ENCODE data around the gene ARL3.
A peak's percentile ranks its signal among the peaks of the same experiment; 100 is the strongest.
"Not testable (repeated sequence)": the region's sequence is repeated elsewhere in the genome, so short reads cannot be mapped to it uniquely, and the experiment has no call there.

Gene ARL3, protein sequence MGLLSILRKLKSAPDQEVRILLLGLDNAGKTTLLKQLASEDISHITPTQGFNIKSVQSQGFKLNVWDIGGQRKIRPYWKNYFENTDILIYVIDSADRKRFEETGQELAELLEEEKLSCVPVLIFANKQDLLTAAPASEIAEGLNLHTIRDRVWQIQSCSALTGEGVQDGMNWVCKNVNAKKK

DNA sequence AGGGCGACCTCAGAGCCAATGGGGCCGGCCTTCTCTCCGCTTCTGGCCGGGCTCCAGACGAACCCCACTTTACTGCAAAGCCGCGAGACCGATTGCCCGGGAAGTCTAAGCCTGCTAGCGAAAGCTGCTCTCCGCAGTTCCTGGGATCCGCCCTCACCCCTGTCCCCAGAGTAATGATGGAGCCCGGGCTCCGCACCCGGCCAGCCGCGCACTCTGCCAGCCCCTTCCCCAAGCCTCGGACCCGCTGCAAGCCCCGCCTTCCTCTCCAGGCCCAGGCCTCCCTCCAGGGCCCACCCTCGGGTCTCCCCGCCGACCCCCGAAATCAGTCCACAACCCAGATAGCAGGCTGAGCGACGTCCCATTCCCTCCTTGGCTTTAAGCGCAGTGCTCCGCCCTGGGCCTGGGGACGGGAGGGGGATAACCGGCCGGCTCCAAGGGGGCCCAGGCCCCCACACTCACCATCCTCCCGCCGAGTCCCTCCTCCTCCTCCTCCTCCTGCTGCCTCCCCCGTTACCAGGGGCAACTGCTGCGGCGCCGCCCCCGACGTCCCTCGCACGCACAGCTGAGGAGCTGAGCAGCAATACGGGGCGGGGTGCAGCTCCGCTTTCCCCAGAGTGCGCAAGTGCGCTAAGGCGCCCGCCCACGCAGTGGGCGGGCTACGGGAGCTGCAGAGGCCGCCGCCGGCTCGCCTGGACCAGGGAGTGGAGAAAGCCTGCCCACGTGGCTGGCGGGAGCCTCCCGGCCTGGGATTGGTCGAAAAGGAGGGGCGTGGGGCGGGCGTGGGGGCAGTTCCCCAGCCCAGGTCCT lies at the start of gene ARL3:
TSS of gene ARL3 (minus strand) at position 584 of the 807 bp plus-strand sequence. CDS start at position 462, 122 bp downstream.
- peak; percentile 98 for DNase-seq (ENCODE audit: low read depth)

DNA sequence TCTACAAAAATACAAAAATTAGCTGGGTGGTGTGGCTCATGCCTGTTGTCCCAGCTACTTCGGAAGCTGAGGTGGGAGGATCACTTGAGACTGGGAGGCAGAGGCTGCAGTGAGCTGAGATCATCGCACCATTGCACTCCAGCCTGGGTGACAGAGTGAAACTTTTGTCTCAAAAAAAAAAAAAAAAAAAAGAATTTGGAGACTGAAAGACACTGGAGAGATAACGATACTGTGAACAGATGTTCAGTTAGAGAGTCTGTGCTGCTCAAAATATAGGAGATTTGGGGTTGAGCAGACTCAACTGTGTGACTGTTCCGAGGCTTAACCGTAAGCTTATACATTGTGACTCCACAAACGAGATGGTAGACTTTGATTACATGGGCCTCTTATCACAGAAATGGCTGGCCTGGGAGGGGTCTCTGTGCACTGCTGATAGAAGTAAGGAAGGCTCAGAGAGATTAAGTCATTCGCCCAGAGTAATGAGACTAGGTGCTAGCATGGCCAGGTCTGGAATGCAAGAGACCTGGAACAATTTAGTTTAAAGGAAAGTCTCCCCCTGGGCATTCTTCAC lies 48.9 kb upstream of the ARL3 start:
- DNase-seq (ENCODE audit: low read depth) = no peak

DNA sequence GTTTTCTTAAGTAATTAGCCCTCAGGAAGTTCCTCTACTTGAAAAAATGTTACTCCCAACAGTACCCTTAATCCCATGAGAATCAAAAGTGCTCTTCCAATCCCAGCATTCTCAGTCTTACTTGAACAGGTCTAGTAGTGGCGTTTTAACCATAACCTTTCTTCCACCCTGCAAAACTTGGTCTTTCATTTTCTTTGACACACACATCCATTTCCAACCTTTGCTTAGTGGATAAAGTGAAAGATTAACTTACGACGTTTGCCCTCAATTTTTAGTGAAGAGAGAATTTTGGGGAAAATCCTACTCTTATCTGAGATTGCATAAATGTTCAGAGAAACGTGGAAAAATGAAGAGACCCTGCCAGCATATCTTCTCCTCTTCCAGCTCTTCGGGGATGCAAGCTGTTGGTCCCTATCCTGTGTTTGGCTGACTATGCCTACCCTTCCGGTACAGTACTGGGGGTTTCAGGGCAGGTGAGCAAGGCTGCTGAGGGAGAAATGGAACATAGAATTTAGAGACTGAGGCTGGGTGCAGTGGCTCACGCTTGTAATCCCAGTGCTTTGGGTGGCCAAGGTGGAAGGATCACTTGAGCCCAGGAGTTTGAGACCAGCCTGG lies 48.3 kb upstream of the ARL3 start:
- DNase-seq (ENCODE audit: low read depth) = no peak

DNA sequence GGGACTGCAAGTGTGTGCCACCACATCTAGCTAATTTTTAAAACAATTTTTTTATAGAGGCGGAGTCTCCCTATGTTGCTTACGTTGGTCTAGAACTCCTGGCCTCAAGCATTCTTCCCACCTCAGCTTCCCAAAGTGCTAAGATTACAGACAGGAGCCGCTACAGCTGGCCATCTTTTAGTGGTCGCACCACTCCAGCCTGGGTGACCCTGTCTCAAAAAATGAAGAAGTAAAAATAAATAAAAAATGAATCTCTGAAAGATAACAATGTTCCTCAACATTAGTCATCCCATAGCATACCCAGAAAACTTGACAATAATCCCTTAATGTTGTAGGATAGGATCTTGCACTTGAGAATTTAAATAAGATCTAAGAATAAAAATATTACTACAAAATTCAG lies 47.8 kb upstream of the ARL3 start:
- DNase-seq (ENCODE audit: low read depth) = no peak

DNA sequence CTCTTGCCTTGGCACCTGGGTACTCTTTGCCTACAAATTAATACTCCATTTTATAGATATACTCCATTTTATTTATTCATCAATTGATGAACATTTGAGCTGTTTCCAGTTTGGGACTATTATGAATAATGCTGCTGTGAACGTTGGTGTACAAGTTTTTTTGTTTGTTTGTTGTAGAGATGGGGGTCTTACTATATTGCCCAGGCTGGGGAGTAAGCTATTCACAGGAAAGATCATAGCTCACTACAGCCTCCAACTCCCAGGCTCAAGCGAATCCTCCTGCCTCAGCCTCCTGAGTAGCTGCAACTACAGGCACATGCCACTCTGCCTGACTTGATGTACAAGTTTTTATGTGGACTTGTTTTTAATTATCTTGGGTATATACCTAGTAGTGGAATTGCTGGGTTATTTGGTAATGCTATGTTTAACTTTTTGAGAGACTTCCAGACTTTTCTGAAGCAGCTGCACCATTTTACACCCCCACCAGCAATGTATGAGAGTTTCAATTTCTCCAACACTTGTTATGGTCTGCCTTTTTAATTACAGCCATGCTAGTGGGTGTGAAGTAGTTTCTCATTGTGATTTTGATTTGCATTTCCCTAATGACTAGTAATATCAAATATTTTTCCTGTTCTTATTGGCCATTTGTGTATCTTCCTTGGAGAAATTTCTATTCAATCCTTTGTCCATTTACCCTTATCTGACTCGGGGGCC lies 45.5 kb upstream of the ARL3 start:
- no peak for DNase-seq (ENCODE audit: low read depth)

DNA sequence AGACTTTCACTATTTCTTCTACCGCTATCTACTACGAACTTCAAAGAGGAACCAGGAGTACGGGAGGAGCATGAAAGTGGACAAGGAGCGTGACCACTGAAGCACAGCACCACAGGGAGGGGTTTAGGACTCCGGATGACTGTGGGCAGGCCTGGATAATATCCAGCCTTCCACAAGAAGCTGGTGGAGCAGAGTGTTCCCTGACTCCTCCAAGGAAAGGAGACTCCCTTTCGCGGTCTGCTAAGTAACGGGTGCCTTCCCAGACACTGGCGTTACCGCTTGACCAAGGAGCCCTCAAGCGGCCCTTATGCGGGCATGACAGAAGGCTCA lies 44.7 kb upstream of the ARL3 start:
- DNase-seq (ENCODE audit: low read depth) = not testable (repeated sequence)

DNA sequence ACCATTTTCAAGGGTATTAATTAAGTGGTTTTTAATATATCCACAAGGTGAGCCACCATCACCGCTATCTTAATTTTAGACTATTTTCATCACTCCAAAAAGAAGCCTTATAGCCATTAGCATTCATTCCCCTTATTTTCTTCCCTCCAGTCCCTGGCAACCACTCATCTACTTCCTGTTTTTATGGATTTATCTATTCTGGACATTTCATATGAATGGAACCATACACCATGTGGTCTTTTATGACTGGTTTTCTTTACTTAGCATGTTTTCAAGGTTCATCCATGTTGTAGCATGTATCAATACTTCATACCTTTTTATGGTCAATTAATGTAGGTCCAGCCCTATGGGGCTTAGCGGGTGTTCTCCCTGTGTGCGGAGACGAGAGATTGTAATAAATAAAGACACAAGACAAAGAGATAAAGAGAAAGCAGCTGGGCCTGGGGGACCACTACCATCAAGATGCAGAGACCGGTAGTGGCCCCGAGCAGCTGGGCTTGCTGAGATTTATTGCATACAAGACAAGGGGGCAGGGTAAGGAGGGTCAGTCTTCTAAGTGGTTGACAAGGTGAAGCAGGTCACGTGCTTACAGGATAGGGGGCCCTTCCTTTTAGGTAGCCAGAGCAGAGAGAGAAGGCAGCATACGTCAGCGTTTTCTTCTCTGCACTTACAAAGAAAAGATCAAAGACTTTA lies 44.2 kb upstream of the ARL3 start:
- DNase-seq (ENCODE audit: low read depth) = no peak

DNA sequence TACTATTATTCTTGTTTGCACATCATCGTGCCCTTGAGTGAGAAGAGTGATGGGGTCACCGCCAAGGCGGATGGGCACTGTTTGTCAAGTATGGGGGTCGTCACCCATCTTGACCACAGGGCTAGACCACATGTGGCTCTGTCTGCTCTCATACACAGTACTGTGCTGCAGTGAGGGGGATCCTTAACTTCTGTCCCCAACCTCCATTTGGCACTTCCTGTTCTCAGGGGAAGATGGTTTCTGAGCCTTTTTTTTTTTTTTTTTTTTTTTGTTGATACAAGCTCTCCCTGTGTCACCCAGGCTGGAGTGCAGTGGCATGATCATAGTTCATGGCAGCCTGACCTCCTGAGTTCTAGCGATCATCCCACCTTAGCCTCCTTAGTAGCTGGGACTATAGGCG lies 43.1 kb upstream of the ARL3 start:
- DNase-seq (ENCODE audit: low read depth) = no peak

DNA sequence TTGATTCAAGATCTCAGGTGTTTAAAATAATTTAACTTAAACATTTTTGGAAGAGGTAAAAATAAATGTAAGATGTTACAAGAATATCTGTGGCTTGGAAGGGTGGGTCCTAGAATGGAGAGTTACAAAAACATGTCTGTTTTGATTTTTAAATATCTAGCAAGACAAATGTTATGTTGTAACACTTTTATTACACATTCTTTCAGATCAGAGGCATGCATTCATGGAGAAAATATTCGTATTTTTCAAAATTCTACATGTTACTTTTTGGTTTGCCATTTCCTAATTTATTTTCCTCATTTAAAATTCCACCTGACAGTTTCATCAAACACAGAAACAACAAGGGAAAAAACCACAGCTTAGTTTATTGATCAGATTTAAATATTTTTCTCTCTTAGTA lies 39.5 kb upstream of the ARL3 start:
- DNase-seq (ENCODE audit: low read depth) = no peak

DNA sequence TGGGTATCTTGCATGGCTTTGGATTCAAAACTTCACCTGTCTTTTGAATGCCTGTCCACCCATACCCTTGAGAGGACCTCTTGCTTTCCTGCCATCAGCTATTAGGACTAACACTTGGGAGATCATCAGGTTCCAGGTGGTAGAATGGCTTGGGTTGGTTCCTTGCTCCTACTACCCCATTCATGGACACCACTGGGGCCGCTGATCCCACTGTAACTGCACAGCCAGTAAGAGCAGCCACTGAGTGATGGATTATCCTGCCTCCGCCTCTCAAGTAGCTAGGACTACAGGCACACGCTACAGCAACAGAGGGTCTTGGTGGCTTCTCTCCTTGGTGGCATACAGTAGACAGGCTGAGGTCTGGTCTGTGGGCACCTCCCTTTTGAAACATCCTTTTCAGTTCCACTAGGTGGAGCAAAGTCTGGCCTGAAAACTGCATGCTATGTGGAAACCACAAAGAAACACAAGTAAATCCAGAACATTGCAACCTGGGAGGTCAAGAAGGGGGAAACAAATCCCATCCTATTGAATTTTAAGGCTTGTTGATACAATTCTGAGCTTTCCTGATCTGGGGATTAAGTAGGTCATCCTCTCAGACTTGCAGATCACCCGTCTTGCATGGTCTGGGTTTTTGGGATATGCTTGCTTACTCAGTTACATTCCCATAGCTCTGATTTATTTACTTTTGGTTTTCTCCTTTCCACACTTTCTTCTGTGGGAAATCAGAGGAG lies 38.9 kb upstream of the ARL3 start:
- DNase-seq (ENCODE audit: low read depth) = peak; percentile 65

DNA sequence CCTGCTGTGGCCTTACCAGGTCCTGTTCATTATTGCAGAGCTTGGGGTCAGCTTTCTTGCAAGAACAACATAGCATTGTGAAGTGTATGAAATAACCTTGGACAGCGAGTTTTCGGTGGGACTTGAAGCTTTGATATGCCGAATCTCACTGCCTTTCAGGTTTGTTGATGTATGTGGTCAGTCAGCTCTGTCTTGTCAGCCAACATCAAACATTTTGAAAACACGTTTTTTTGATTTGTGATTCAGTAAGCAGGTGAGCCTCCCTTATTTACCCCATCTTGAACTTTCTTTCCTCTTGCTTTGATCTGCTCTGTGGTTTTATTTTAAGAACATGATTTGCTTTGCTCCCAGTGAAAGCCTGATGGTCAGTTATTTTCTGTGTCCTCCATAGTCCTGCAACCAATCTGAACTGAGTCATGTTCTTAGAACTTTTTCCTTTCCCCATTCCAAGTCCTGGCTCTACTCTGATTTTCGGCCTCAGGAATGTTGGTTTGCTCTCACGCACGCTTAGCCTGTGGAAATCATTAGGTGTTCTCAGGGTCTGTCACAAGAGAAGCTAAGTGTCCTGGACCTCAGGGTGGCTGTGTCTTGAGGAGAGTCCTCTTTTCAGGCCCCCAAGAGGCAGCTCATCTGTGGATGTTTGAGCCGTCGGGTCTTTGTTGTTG lies 38.2 kb upstream of the ARL3 start:
- no peak for DNase-seq (ENCODE audit: low read depth)

DNA sequence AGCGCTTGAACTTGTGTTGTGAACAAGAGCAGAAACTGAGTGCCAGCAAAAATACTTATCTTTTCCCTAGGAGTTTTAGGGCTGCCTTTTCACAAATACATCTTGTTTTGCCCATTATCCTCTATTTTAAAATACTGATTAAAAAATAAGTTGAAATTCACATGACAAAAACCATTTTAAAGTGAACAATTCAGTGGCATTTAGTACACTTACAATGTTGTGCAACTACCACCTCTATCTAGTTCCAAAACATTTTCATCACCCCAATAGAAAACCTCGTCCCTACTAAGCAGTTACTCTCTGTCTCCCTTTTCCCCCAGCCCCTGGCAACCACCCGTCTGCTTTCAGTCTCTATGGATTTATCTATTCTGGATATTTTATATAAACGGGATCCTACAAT lies 31.0 kb upstream of the ARL3 start:
- no peak for DNase-seq (ENCODE audit: low read depth)

DNA sequence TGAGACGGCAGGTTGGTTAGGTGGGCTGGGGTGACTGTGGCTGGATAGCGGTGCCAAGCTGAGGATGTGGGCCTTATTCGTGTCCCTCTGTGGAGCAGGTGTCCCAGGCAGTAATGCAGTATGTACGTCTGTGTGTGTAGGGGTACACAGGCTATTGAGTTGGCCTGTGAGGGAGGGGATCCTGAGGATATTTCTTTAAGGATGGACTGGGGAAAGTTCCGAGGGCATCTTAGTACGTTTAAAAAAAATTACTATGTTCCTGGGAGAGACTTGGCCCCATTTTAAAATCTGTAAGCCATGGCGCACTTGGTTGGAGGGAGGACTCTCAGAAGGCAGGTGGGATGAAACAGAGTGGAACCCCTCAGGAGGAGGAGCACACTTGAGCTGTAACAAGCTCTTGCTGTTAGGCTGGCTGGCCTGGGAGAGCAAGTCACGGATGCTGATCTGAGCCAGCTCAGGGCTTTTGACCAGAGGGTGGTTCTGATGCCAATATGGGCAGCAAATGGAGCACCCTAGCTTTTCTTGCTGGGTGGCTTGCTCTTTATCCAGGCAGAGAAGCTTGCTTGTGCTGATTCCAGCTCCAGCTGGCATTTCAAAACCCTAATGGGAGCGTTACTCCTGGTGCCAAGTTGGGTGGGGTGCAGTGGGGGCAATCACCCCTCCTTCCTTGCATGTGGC lies 30.3 kb upstream of the ARL3 start:
- DNase-seq (ENCODE audit: low read depth) = no peak

DNA sequence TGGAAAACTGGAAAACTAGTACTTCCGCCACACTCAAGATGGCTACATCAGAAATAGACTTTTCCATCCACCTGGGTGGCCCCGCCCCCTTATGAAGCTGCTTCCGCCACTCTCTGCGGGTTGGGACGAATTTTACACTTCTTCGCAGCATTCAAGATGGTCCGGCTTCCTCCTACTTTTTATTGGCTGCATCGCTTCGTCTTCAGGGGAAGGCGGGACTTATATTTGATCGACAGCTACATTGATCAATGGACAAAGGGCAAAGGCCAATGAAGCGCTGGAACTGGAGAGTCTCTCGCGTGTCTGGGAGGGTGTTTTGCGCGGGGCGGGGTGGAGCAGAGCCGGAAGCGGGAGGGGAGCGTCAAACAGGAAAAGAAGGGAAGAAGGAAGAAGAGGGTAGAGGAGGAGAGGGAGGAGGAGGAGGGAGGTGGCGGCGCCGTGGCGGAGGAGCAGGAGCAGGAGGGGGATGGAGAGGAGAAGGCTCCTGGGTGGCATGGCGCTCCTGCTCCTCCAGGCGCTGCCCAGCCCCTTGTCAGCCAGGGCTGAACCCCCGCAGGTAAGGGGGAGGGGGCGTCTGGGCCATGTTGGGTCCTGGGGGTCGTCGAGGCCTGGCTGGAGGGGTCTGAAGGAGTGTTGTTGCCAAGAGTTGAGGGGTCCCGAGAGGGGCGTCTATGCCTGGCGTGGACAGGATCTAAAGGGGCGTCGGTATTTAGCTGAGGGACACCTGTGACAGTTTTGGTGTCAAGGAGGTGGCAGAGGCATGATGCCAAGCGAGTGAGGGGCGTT lies 29.6 kb upstream of the ARL3 start, which contains the start of gene WBP1L:
TSS of gene WBP1L (plus strand) at position 361 of the 786 bp plus-strand sequence. CDS start at position 467, 106 bp downstream.
- peak; percentile 99 for DNase-seq (ENCODE audit: low read depth)

DNA sequence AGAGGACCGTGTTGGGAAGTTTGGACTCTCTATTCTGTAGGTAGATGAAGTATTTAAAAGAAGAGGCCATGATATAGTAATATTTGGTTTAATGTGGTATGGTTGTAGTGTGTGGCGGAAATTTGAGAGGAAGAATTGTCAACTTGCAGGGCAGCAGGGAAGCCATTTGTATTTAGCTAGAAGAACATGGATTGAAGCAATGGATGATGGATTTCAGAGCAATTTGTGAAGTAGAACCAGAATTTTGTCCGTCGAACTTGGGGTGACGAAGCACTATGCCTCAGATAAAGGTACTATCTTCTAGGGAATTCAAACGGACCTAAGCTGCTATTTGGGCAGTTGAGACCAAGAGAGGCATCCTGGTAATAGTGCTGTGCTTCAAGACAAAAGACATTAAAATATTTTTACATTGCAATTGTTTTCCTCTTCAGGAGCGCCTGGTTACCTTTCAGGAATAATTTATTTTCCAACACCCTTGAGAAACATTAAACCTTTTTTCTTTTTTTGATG lies 28.9 kb upstream of the ARL3 start:
- DNase-seq (ENCODE audit: low read depth) = no peak

DNA sequence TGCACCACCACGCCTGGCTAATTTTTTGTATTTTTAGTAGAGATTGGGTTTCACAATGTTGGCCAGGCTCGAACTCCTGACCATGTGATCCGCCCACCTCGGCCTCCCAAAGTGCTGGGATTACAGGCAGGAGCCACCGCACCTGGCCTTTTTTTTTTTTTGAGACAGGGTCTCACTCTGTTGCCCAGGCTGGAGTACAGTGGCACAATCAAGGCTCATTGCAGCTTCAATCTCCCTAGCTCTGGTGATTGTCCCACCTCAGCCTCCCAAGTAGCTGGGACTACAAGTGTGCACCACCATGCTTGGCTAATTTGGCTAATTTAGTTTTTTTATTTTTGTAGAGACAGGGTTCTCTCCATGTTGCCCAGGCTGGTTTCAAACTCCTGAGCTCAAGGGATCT lies 28.1 kb upstream of the ARL3 start:
- DNase-seq (ENCODE audit: low read depth) = not testable (repeated sequence)

DNA sequence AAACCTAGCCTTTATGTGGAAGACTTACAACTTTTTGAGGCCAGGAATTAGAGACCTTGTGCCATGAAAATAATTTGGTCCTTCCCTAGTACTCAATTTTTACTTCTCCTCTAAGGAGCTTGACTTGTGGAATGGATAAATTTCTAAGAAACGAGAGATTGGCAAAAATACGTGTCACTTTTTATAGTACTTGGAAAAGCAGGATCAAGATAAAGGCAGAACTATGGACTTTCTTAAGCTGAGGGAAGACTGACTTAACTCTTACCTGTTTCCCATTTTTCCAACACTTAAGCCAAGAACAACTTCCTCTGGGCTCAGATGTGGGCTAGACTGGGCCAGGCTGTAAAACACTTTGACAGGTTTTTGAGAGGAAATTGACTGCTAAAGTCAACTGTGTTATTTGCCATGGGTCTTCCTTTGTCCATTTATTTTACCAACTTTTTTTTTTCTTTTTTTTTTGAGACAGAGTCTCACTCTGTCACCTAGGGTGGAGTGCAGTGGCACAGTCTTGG lies 27.6 kb upstream of the ARL3 start:
- no peak for DNase-seq (ENCODE audit: low read depth)

DNA sequence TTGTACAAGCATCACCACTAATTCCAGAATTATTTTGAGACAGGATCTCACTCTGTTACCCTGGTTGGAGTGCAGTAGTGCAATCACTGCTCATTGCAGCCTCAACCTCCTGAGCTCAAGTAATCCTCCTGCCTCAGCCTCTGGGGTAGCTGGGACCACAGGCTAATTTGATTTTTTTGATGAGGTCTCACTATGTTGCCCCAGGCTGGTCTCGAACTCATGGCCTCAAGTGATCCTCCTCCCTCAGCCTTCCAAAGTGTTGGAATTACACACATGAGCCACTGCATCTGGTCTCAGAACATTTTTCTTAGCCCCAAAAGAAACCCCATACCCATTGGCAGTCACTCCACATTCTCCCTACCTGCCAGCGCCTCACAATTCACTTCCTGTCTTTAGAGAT lies 26.0 kb upstream of the ARL3 start:
- DNase-seq (ENCODE audit: low read depth) = no peak

DNA sequence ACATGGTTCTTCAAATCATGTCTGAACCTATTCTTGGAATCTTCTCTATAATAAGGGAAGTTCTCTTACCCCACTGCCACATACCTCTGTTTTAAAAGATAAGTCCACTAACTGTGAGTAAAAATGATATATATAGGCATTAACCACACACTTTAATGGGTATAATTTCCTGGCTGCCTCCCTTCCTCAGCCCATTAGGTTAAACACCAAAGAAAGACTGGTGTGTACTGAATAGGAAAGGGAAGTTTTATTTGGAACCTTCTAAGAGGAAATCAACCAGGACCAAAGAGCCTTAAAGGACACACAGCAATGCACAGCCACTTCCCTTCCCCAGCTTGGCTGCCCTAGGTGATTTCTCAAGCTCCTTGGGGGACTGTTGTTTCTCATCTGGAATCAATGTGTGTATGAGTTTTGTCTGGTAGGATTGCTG lies 24.5 kb upstream of the ARL3 start:
- DNase-seq (ENCODE audit: low read depth) = no peak

Data from fibroblast of the conjunctiva (primary cell).